Stimulated activated CD8-positive, alpha-beta memory T cell treated with anti-CD3 and anti-CD28 coated beads, Interleukin-12 subunit alpha, Interleukin-12 subunit beta, amount 100 ng/mL, for 24 hours (primary cell): ENCODE data around the gene SLC2A9.

Experiments
- DNase-seq: peaks from one replicate; pipeline ENCODE4 v3.0.0-alpha.2; 2020; ENCODE audit errors: extremely low read depth

Gene SLC2A9

DNA sequence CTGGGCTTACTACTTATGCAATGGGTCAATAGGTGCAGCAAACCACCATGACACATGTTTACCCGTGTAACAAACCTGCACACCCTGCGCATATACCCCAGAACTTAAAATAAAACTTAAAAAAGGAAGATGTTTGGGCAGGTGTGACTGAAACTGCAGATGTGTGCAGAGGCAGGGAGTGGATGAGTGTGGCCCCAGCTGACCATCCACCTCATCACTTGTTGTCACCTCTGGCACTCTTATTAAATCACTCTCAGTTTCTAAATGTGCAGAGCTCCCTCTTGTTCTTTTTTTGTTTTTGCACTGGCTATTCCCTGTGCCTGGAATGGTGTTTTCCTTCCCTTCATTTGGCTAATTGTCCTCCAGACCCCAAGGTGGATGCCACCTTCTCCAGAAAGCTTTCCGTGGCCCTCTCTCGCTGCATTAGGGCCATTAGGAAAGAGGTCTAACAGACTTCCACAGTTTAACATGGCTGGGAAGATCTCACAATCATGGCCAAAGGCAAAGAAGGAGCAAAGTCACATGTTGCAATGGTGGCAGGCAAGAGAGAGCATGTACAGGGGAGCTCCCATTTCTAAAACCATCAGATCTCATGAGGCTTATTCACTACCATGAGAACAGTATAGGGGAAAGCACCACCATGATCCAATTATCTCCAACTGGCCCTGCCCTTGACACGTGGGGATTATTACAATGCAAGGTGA is 58.5 kb downstream of the SLC2A9 start:
- DNase-seq = no peak

- no peak for DNase-seq
Observed at GRCh38 chr4:9954468-9954867, 66.8 kb downstream of the SLC2A9 start.

GRCh38 chr4:9953089-9953488 is 68.2 kb downstream of the SLC2A9 start:
- no peak for DNase-seq

- no peak for DNase-seq
Observed at GRCh38 chr4:9952415-9952950, 68.8 kb downstream of the SLC2A9 start.

DNA sequence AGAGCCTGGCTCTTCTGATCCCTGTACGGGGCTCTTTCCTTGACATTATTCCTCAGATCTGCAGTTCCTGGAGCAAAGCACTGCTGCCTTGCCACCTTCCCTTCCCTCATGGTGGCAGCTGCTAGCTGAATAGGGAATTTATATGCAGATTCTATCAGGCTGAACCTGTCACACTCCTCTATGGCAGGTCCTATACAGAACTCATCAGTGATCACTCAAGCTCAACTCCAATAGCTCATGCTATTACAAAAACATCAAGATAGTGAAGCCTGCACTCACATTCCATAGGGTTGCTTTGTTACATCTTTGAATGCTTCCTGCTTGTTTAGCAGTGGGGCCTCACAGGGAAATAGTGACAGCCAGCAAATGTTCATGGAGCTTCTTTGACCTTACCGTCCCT is 71.7 kb downstream of the SLC2A9 start:
- DNase-seq = no peak

GRCh38 chr4:9947168-9948062 is 73.9 kb downstream of the SLC2A9 start:
- no peak for DNase-seq

GRCh38 chr4:9946170-9946569 is 75.1 kb downstream of the SLC2A9 start:
- DNase-seq = no peak

GRCh38 chr4:9944431-9945425 is 76.6 kb downstream of the SLC2A9 start:
- no peak for DNase-seq

GRCh38 chr4:9943761-9944160 is 77.5 kb downstream of the SLC2A9 start:
- DNase-seq = no peak

DNA sequence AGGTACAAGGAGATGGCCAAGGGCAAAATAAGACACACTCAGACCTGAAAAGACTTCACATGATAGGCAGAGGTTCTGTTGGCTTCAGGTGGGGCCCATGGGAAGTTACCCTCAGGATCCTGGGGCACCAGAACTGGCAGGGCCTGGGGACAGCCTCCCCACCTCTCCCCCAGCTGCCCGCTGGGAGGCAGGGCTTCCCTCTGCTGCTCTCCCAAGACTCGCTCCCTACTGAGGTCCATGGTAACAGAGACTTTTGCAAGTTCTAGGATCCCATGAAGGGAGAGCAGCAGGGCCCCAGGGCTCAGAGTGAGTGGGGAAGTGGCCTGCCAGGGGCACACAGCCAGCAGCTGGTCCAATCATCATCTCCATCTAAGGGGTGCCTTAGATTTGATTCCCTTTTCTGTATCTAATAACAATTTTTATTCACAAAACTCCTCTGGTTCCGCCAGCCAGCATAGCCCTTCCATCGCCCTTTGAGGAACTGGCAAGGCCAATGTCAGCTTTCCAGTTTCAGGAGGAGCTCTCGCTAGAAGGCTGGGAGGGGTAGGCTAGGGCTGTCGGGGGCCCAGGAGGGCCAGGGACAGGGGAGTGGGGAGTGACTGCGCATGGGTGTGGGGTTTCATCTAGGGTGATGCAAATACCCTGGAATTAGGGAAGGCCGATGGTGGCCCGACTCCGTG is 78.2 kb downstream of the SLC2A9 start:
- no peak for DNase-seq

- DNase-seq = no peak
Observed at GRCh38 chr4:9942139-9942538, 79.2 kb downstream of the SLC2A9 start.

GRCh38 chr4:9940041-9940440 is 81.3 kb downstream of the SLC2A9 start:
- DNase-seq = no peak

DNA sequence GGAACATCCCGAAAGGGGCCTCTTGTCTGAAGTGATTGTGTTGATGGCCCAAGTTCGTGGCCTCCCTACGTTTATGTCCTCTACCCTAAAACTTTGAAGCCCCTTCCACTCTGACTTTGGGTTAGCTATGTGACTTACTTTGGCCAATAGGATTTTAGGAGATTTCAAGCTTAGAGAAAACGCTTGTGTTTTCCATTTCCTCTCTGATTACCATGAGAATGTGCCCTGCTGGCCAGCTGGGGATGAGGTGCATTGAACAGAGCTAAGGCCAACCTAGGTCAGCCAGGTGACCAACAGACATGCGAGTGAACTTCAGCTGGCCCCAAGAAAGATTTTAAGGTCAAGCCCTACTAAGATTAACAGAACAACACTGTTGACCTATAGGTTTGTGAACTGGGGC is 82.4 kb downstream of the SLC2A9 start:
- DNase-seq = no peak

GRCh38 chr4:9937078-9937477 is 84.2 kb downstream of the SLC2A9 start:
- no peak for DNase-seq

- no peak for DNase-seq
Observed at GRCh38 chr4:9936129-9936644, 85.1 kb downstream of the SLC2A9 start.

GRCh38 chr4:9933956-9934355 is 87.3 kb downstream of the SLC2A9 start:
- no peak for DNase-seq

- DNase-seq = no peak
Observed at GRCh38 chr4:9933184-9933583, 88.1 kb downstream of the SLC2A9 start.

DNA sequence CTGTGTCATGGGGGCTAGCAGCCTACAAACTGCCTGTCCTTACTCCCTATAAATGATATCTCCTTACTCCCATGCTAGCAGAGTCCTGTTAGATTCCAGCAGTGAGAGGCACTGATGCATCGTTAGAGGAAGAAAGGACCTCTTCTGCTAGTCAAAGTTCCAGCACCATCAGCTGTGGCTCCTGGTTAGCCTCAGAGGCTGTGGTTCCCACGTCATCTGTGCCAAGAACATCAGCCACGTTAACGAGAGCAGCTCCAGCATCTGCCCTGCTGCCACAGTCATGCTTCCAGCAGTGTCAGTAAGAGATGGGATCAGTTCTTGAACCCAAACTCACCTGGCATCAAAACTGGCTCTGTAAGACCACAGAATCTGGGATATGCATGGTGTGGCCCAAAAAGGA is 88.5 kb downstream of the SLC2A9 start:
- no peak for DNase-seq

GRCh38 chr4:9931146-9931545 is 90.2 kb downstream of the SLC2A9 start:
- DNase-seq = no peak

- no peak for DNase-seq
Observed at GRCh38 chr4:9929111-9929510, 92.2 kb downstream of the SLC2A9 start.
